Spleen (tissue), 11 donors: Measurements from ENCODE around the gene IQSEC1. TPM values are rescaled to one million over a fixed set of nuclear protein-coding genes. Genes with fewer than 3 reads are reported as not detected.

Experiments used
- DNase-seq: peaks from one replicate; pipeline ENCODE4 v3.0.0-alpha.2; 2020
- H3K27ac ChIP-seq, 8 donors: fragments of 200-600 bp; sonication (generic) in 7 of 8; 1 replicate in 4 of 8; 2 replicates in 4 of 8; pipeline versions ENCODE4 v1.5.0 to v1.8.0; 2016 to 2021; ENCODE audit warnings: inconsistent platforms in 4 of 8, mild to moderate bottlenecking in 4 of 8, moderate library complexity in 1 of 8
- H3K27me3 ChIP-seq, 7 donors: fragments of 200-600 bp; sonication (generic) in 6 of 7; replicated peaks in 1 of 7; 1 replicate in 4 of 7; 2 replicates in 3 of 7; pipeline versions ENCODE4 v1.5.0 to v1.8.0; 2016 to 2021; ENCODE audit warnings: inconsistent platforms in 3 of 7, mild to moderate bottlenecking in 1 of 7
- H3K36me3 ChIP-seq, 6 donors: fragments of 200-600 bp; sonication (generic) in 5 of 6; 1 replicate in 4 of 6; 2 replicates in 2 of 6; pipeline versions ENCODE4 v1.5.0 to v1.8.0; 2016 to 2021; ENCODE audit warnings: inconsistent platforms in 2 of 6
- H3K4me1 ChIP-seq, 6 donors: fragments of 200-600 bp; sonication (generic) in 5 of 6; 1 replicate in 3 of 6; 2 replicates in 3 of 6; pipeline versions ENCODE4 v1.5.0 to v1.8.0; 2016 to 2021; ENCODE audit warnings: inconsistent platforms in 3 of 6
- H3K4me3 ChIP-seq, 8 donors: fragments of 200-600 bp; sonication (generic) in 7 of 8; 1 replicate in 4 of 8; 2 replicates in 4 of 8; pipeline versions ENCODE4 v1.5.0 to v1.8.0; 2016 to 2021; ENCODE audit warnings: inconsistent platforms in 4 of 8, mild to moderate bottlenecking in 4 of 8, moderate library complexity in 2 of 8
- H3K9me3 ChIP-seq, 8 donors: fragments of 200-600 bp; sonication (generic) in 7 of 8; 1 replicate in 4 of 8; 2 replicates in 4 of 8; pipeline versions ENCODE4 v1.5.0 to v1.8.0; 2016 to 2021; ENCODE audit warnings: inconsistent platforms in 4 of 8
- POLR2A ChIP-seq, 3 donors: fragments of 450-650 bp; IDR thresholded peaks; one replicate each; pipeline ENCODE4 v1.5.1; 2017; ENCODE audit warnings: antibody characterized with exemption in 3 of 3, mild to moderate bottlenecking in 1 of 3
- POLR2AphosphoS5 ChIP-seq, 3 donors: sonication (generic); formaldehyde crosslinking; IDR thresholded peaks; one replicate each; pipeline ENCODE4 v1.5.1; 2017; ENCODE audit warnings: antibody characterized with exemption in 3 of 3
- WGBS, 5 donors: extraction: QIAGEN DNeasy Blood & Tissue Kit in 3 of 5; methylation state at CpG; one replicate each; pipeline versions ENCODE4 v1.1.5 to v1.1.7; 2013 to 2018; 5-methylcytosine and 5-hydroxymethylcytosine counted together
- intact Hi-C: fragments of 100-400 bp; cut with DNase I; formaldehyde crosslinking; loops from one replicate; pipeline ENCODE4 v1.15.0; 2023; ENCODE audit warnings: low total_unique reads
- polyA plus RNA-seq, 3 donors: library from polyadenylated mRNA; stranded (reverse); fragments of 200-250 nt; gene quantifications; one replicate each; pipeline ENCODE4 v1.2.1, GENCODE V29; 2013
- total RNA-seq, 7 donors: library from RNA; depleted of rRNA in 3 of 7; stranded (reverse); fragments of >200 nt in 3 of 7; fragmentation: NEBNext Ultra II Directional in 4 of 7; extraction: Animal tissue kit (Norgen Biotek cat#: 25700) in 4 of 7; gene quantifications; one replicate each; pipeline versions ENCODE4 v1.1.0 to v1.2.1, GENCODE V29; 2016 to 2021
- TF ChIP-seq, protein P1 (sequence below), 11 experiments: fragments of 200-600 bp in 7 of 11; fragments of 450-650 bp in 4 of 11; sonication (generic) in 4 of 11; IDR thresholded peaks in 8 of 11; conservative IDR thresholded peaks in 3 of 11; 1 replicate in 7 of 11; 2 replicates in 4 of 11; pipeline versions ENCODE4 v1.4.0 to v1.8.0; 2016 to 2021; ENCODE audit warnings: antibody characterized with exemption in 11 of 11, inconsistent platforms in 4 of 11, mild to moderate bottlenecking in 1 of 11
- donor health status: healthy with polysubstance abuse.
- donor health status: DM: no; HTN: no; CAD: no; lungs with moderate emphysema.
- donor health status: DM: no; HTN: no; CAD: no.
- donor health status: Bipolar disorder and iron deficiency.
- donor health status: healthy.
- donor health status: DM: no; HTN: no; CAD: no.
- donor health status: DM: yes; HTN: yes; CAD: no.

The IQSEC1 gene
- total and polyA plus RNA-seq, 10 donors: 23.0 to 170 (median 116) TPM

DNA sequence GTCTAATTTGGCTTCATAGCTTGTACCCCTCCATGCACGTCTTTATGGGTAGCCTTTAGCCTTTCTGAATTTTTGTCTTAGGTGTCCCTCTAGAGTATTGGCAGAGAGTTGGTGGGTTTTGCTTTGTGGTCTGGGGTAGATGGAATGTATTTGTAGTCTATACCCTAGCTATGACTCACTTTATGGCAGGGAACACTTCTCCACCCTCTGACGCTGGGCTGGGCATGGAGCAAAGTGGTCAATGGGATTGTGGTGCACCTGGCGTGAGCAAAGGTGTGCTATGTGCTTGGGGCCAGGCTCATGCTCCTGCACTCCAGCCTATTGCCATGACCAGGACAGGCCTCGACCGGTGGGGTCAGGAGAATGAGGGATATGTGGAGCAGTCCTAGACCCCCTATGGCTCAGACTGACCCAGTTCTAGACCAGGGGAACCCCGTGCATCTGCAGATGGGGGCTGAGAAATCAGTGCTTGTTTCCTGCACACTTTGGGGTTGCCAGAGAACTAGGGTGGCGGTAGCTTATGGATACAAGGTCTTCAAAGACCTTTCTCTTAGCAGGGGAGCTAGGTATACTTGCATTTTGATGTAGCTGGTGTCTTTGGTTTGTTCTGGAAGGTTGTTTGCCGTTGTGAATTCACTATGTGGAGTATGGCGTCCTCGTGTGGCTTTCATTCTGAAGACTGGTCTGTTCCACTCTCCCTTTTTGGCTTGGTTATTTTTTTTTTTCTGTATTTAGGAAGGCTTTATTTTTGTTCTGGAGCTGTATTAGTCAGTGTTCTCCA lies 182.4 kb downstream of the IQSEC1 start:
- Histone ChIP-seq H3K4me1 (peaks cover 3 to 30% (median 20%) of the 10 kb centered on the region in 6 donors), H3K36me3 (no peaks in the 10 kb centered on the region), H3K4me3 (no peak overlapping the region), H3K9me3 (no peaks in the 10 kb centered on the region), H3K27ac (no peak overlapping the region), H3K27me3 (peaks cover 0 to 34% (median 0%) of the 10 kb centered on the region in 7 donors)
- DNase-seq: peak; percentile 41
- WGBS, 5 donors: 88 to 93% (median 89%) methylated on average over 10 of the region's 10 CpGs
- TF ChIP-seq, protein P1, sequence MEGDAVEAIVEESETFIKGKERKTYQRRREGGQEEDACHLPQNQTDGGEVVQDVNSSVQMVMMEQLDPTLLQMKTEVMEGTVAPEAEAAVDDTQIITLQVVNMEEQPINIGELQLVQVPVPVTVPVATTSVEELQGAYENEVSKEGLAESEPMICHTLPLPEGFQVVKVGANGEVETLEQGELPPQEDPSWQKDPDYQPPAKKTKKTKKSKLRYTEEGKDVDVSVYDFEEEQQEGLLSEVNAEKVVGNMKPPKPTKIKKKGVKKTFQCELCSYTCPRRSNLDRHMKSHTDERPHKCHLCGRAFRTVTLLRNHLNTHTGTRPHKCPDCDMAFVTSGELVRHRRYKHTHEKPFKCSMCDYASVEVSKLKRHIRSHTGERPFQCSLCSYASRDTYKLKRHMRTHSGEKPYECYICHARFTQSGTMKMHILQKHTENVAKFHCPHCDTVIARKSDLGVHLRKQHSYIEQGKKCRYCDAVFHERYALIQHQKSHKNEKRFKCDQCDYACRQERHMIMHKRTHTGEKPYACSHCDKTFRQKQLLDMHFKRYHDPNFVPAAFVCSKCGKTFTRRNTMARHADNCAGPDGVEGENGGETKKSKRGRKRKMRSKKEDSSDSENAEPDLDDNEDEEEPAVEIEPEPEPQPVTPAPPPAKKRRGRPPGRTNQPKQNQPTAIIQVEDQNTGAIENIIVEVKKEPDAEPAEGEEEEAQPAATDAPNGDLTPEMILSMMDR (IDR thresholded peaks at IDR 0.05 in 8 of 11, conservative IDR thresholded peaks at IDR 0.05 in 3 of 11): no peak
- TF ChIP-seq POLR2A (IDR thresholded peaks at IDR 0.05) (no peak), POLR2AphosphoS5 (IDR thresholded peaks at IDR 0.05) (no peak)
- intact Hi-C loops: no loop called here

DNA sequence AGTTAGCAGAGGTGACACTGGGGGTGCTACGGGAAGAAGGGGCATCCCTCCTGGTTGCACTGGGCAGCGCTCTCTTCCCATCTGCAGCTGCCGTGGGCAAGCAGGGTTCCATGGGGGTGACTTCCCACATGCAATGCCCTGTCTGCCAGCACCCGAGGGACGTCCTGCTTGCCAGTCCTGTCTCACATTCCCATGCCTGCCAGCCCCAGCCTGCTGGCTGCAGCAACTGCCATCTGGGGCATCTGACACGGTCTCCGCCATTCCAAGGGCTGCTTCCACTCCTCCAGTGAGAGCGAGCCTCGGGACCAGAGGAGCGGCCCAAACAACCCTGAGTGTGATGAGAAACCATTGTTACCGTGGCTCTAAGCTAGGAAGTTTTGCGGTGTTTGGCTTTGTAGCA lies 186.5 kb downstream of the IQSEC1 start:
- H3K36me3 ChIP-seq: no peaks in the 10 kb centered on the region
- DNase-seq: peak; percentile 73
- H3K4me3 ChIP-seq: no peak overlapping the region
- WGBS, 5 donors: 88 to 97% (median 91%) methylated on average over 10 to 12 of the region's 12 CpGs
- TF ChIP-seq, protein P1 (IDR thresholded peaks at IDR 0.05 in 8 of 11, conservative IDR thresholded peaks at IDR 0.05 in 3 of 11): no peak
- H3K27ac ChIP-seq: no peak overlapping the region
- peaks cover 0 to 34% (median 0%) of the 10 kb centered on the region in 7 donors for H3K27me3 ChIP-seq
- peaks cover 2 to 49% (median 32%) of the 10 kb centered on the region in 6 donors for H3K4me1 ChIP-seq
- no peaks in the 10 kb centered on the region for H3K9me3 ChIP-seq
- intact Hi-C loops: no loop called here

DNA sequence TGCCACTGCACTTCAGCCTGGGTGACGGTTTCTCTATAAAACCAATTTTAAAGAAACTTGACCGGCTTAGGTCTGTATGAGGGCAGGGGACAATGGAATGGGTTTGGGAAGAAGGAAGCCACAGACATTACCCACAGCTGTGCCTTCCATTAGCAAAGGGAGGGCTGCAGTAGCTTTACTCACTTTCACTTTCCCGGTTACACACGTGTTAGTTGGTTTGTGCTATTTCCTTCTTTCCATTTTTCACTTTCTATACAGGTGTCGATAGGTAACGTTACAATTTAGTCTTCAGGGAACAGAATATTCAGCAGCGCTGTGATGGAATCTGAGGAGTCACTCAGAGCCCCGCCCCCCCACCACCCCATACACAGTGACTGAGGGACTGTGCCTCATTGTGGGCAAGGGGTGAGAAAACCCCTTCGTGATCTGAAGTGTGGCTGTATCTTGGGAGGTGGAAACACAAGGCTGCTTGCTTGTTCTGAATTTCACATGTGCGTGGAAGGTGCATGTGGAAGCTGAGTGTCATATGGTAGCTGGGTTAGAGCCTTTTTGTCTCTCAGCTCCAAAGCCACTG lies 187.0 kb downstream of the IQSEC1 start:
- H3K27me3 ChIP-seq: peaks cover 0 to 34% (median 0%) of the 10 kb centered on the region in 7 donors
- WGBS, 5 donors: 41 to 51% (median 47%) methylated on average over 10 of the region's 10 CpGs
- no peaks in the 10 kb centered on the region for H3K9me3 ChIP-seq
- TF ChIP-seq POLR2AphosphoS5 (IDR thresholded peaks at IDR 0.05) (no peak), POLR2A (IDR thresholded peaks at IDR 0.05) (no peak)
- TF ChIP-seq, protein P1 (IDR thresholded peaks at IDR 0.05 in 8 of 11, conservative IDR thresholded peaks at IDR 0.05 in 3 of 11): no peak
- H3K4me3 ChIP-seq: peak overlapping the region in 1 of 8 donors; percentile 42
- intact Hi-C loops: no loop called here
- peaks cover 0 to 45% (median 28%) of the 10 kb centered on the region in 6 donors for H3K4me1 ChIP-seq
- DNase-seq: peak; percentile 36
- H3K36me3 ChIP-seq: no peaks in the 10 kb centered on the region
- H3K27ac ChIP-seq: peak overlapping the region in 1 of 8 donors; percentile 11

DNA sequence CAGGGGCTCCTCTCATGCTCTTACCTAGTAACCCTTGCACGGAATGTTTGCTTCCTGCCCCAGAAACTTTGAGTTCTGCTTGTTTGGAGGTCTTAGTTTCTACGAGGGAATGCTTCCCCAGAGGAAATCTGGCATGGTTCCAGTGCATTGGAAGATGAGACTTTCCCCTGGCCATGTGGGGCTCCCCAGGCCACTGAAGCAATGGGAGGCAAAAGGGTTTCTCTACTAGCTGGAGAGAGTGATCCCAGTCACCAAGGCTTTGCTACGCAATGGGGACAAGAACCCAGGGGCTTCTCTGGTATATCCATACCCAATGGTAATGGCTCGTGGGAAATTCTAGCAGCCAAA lies 187.7 kb downstream of the IQSEC1 start:
- intact Hi-C loops: no loop called here
- Histone ChIP-seq H3K36me3 (no peaks in the 10 kb centered on the region), H3K27me3 (peaks cover 0 to 29% (median 0%) of the 10 kb centered on the region in 7 donors), H3K4me3 (peak overlapping the region in 1 of 8 donors; percentile 1), H3K9me3 (no peaks in the 10 kb centered on the region), H3K27ac (peak overlapping the region in 3 of 8 donors; percentile 16 to 38 (median 19)), H3K4me1 (peaks cover 0 to 45% (median 28%) of the 10 kb centered on the region in 6 donors)
- DNase-seq: peak; percentile 16
- TF ChIP-seq, protein P1 (IDR thresholded peaks at IDR 0.05 in 8 of 11, conservative IDR thresholded peaks at IDR 0.05 in 3 of 11): no peak
- TF ChIP-seq POLR2AphosphoS5 (IDR thresholded peaks at IDR 0.05): no peak
- TF ChIP-seq POLR2A (IDR thresholded peaks at IDR 0.05): no peak
- WGBS, 5 donors: 66 to 80% (median 72%) methylated on average over 4 of the region's 4 CpGs
